HEK293 (cell line): ENCODE data around the gene SMIM30.

Experiments used
- CTCF ChIA-PET: fragments of 350-600 bp; formaldehyde crosslinking; extraction: SDS; loops from one replicate; lab custom pipeline; 2021; ENCODE audit warnings: antibody characterized with exemption; lab: Yijun Ruan, JAX
- POLR2A ChIA-PET: fragments of 300-600 bp; formaldehyde crosslinking; extraction: SDS; loops from one replicate; lab custom pipeline; 2020; ENCODE audit warnings: antibody characterized with exemption, inconsistent platforms; lab: Yijun Ruan, JAX
- H3K27ac ChIP-seq: fragments of 200-500 bp; sonication (Bioruptor generic); 2 replicates; pipeline ENCODE4 v1.5.1; 2014; ENCODE audit warnings: low read depth, low read length, control low read depth, inconsistent platforms; ENCODE audit errors: extremely low read depth
- H3K36me3 ChIP-seq, 2 experiments: fragments of 200-500 bp in 1 of 2; sonication (Bioruptor generic) in 1 of 2; 1 replicate in 1 of 2; 2 replicates in 1 of 2; pipeline ENCODE4 v1.5.1; 2014 to 2017; ENCODE audit warnings: inconsistent platforms in 2 of 2, low read length in 2 of 2; ENCODE audit not compliant: control insufficient read depth in 2 of 2, insufficient read depth in 1 of 2
- H3K4me1 ChIP-seq: fragments of 200-500 bp; sonication (Bioruptor generic); 2 replicates; pipeline ENCODE4 v1.5.1; 2014; ENCODE audit warnings: mild to moderate bottlenecking, low read length, inconsistent platforms; ENCODE audit not compliant: control insufficient read depth, insufficient read depth
- H3K4me3 ChIP-seq: 2 replicates; pipeline ENCODE4 v1.5.1; 2011; ENCODE audit warnings: low read depth, mild to moderate bottlenecking, control low read depth, low read length, moderate library complexity
- H3K9me3 ChIP-seq: fragments of 200-500 bp; sonication (Bioruptor generic); 2 replicates; pipeline ENCODE4 v1.5.1; 2014; ENCODE audit warnings: low read depth, low read length, inconsistent platforms; ENCODE audit not compliant: control insufficient read depth, insufficient read depth
- BCL11B ChIP-seq: fragments of 450-650 bp; formaldehyde crosslinking; IDR thresholded peaks from 2 replicates; pipeline ENCODE4 v1.5.1; 2016; ENCODE audit warnings: low read depth, missing biosample characterization, missing genetic modification characterization
- GLI2 ChIP-seq: fragments of 450-650 bp; formaldehyde crosslinking; IDR thresholded peaks from 2 replicates; pipeline ENCODE4; 2017; ENCODE audit warnings: missing biosample characterization, missing genetic modification characterization, low read depth, borderline replicate concordance
- GLI4 ChIP-seq: fragments of 450-650 bp; formaldehyde crosslinking; IDR thresholded peaks from 2 replicates; pipeline ENCODE4 v1.5.1; 2016; ENCODE audit warnings: missing biosample characterization, missing genetic modification characterization
- GLIS1 ChIP-seq: fragments of 450-650 bp; formaldehyde crosslinking; IDR thresholded peaks from 2 replicates; pipeline ENCODE4 v1.5.1; 2016; ENCODE audit warnings: missing biosample characterization, missing genetic modification characterization
- IKZF3 ChIP-seq: fragments of 450-650 bp; IDR thresholded peaks from 2 replicates; pipeline ENCODE4 v1.5.0; 2018; ENCODE audit warnings: missing biosample characterization, mild to moderate bottlenecking, missing genetic modification characterization, moderate library complexity
- KLF9 ChIP-seq: fragments of 450-650 bp; formaldehyde crosslinking; IDR thresholded peaks from 2 replicates; pipeline ENCODE4 v1.5.1; 2016; ENCODE audit warnings: missing biosample characterization, missing genetic modification characterization, low read depth
- PRDM10 ChIP-seq: fragments of 450-650 bp; formaldehyde crosslinking; IDR thresholded peaks from 2 replicates; pipeline ENCODE4 v1.5.1; 2016; ENCODE audit warnings: missing biosample characterization, missing genetic modification characterization
- PRDM6 ChIP-seq: fragments of 450-650 bp; formaldehyde crosslinking; IDR thresholded peaks from 2 replicates; pipeline ENCODE4 v1.5.1; 2017; ENCODE audit warnings: missing biosample characterization, missing genetic modification characterization
- SALL2 ChIP-seq: fragments of 450-650 bp; formaldehyde crosslinking; IDR thresholded peaks from 2 replicates; pipeline ENCODE4 v1.5.0; 2017; ENCODE audit warnings: missing biosample characterization, mild to moderate bottlenecking, missing genetic modification characterization, borderline replicate concordance
- SCRT1 ChIP-seq: fragments of 450-650 bp; formaldehyde crosslinking; IDR thresholded peaks from 2 replicates; pipeline ENCODE4 v1.5.1; 2016; ENCODE audit warnings: missing biosample characterization, missing genetic modification characterization, borderline replicate concordance
- YY2 ChIP-seq: fragments of 450-650 bp; formaldehyde crosslinking; IDR thresholded peaks from 2 replicates; pipeline ENCODE4 v1.5.1; 2016; ENCODE audit warnings: missing biosample characterization, missing genetic modification characterization
- ZNF112 ChIP-seq: fragments of 450-650 bp; formaldehyde crosslinking; IDR thresholded peaks from 2 replicates; pipeline ENCODE4 v1.5.0; 2017; ENCODE audit warnings: missing biosample characterization, missing genetic modification characterization
- ZNF169 ChIP-seq: fragments of 450-650 bp; formaldehyde crosslinking; IDR thresholded peaks from 2 replicates; pipeline ENCODE4 v1.5.1; 2016; ENCODE audit warnings: missing biosample characterization, missing genetic modification characterization
- ZNF184 ChIP-seq: fragments of 450-650 bp; IDR thresholded peaks from 2 replicates; pipeline ENCODE4 v1.5.1; 2018; ENCODE audit warnings: missing biosample characterization, mild to moderate bottlenecking, missing genetic modification characterization
- ZNF19 ChIP-seq: fragments of 450-650 bp; formaldehyde crosslinking; IDR thresholded peaks from 2 replicates; pipeline ENCODE4; 2016; ENCODE audit warnings: missing biosample characterization, missing genetic modification characterization, low read depth
- ZNF202 ChIP-seq: fragments of 450-650 bp; formaldehyde crosslinking; IDR thresholded peaks from 2 replicates; pipeline ENCODE4 v1.5.1; 2016; ENCODE audit warnings: missing biosample characterization, missing genetic modification characterization, borderline replicate concordance
- ZNF214 ChIP-seq: fragments of 450-650 bp; formaldehyde crosslinking; IDR thresholded peaks from 2 replicates; pipeline ENCODE4 v1.5.1; 2017; ENCODE audit warnings: missing biosample characterization, mild to moderate bottlenecking, missing genetic modification characterization, borderline replicate concordance
- ZNF473 ChIP-seq: fragments of 450-650 bp; formaldehyde crosslinking; IDR thresholded peaks from 2 replicates; pipeline ENCODE4 v1.5.1; 2017; ENCODE audit warnings: missing biosample characterization, missing genetic modification characterization
- ZNF585B ChIP-seq: fragments of 450-650 bp; formaldehyde crosslinking; IDR thresholded peaks from 2 replicates; pipeline ENCODE4 v1.5.1; 2016; ENCODE audit warnings: missing biosample characterization, missing genetic modification characterization
- ZNF639 ChIP-seq: fragments of 450-650 bp; formaldehyde crosslinking; IDR thresholded peaks from 2 replicates; pipeline ENCODE4 v1.5.1; 2016; ENCODE audit warnings: missing biosample characterization, missing genetic modification characterization
- ZNF645 ChIP-seq: fragments of 450-650 bp; formaldehyde crosslinking; IDR thresholded peaks from 2 replicates; pipeline ENCODE4; 2016; ENCODE audit warnings: missing biosample characterization, missing genetic modification characterization
- ZNF707 ChIP-seq: fragments of 450-650 bp; formaldehyde crosslinking; IDR thresholded peaks from 2 replicates; pipeline ENCODE4 v1.5.1; 2016; ENCODE audit warnings: missing biosample characterization, missing genetic modification characterization
- ZNF747 ChIP-seq: fragments of 450-650 bp; formaldehyde crosslinking; IDR thresholded peaks from 2 replicates; pipeline ENCODE4 v1.5.1; 2016; ENCODE audit warnings: missing biosample characterization, missing genetic modification characterization
- ZNF791 ChIP-seq: fragments of 450-650 bp; formaldehyde crosslinking; IDR thresholded peaks from 2 replicates; pipeline ENCODE4 v1.5.1; 2016; ENCODE audit warnings: missing biosample characterization, missing genetic modification characterization

The SMIM30 gene

GRCh38 chr7:113140956-113141355 is 22.6 kb upstream of the SMIM30 start:
- TF ChIP-seq ZNF747 (tag by site-specific recombination) (no peak), ZNF645 (tag by site-specific recombination) (no peak), ZNF639 (tag by site-specific recombination) (no peak), KLF9 (tag by site-specific recombination) (no peak), ZNF473 (tag by site-specific recombination) (no peak), IKZF3 (tag by site-specific recombination) (no peak), ZNF707 (tag by site-specific recombination) (no peak), BCL11B (tag by site-specific recombination) (no peak), GLI4 (tag by site-specific recombination) (no peak), ZNF585B (tag by site-specific recombination) (no peak), ZNF791 (tag by site-specific recombination) (no peak), PRDM6 (tag by site-specific recombination) (no peak), ZNF214 (no peak)
- TF ChIP-seq, all 188 proteins: peak for 0
- CTCF ChIA-PET: no interaction called here
- no peaks in the 10 kb centered on the region for H3K4me1 ChIP-seq
- H3K27ac ChIP-seq: no peak overlapping the region
- POLR2A ChIA-PET: no interaction called here
- H3K36me3 ChIP-seq: no peaks in the 10 kb centered on the region
- no peak overlapping the region for H3K4me3 ChIP-seq
- no peaks in the 10 kb centered on the region for H3K9me3 ChIP-seq

GRCh38 chr7:113137241-113137640 is 18.9 kb upstream of the SMIM30 start:
- Histone ChIP-seq H3K4me1 (no peaks in the 10 kb centered on the region), H3K36me3 (no peaks in the 10 kb centered on the region), H3K27ac (no peak overlapping the region)
- POLR2A ChIA-PET: no interaction called here
- TF ChIP-seq PRDM10 (tag by site-specific recombination) (no peak), ZNF184 (no peak), YY2 (tag by site-specific recombination) (no peak), GLIS1 (no peak), ZNF202 (no peak), GLI2 (tag by site-specific recombination) (no peak), ZNF112 (tag by site-specific recombination) (no peak), ZNF169 (tag by site-specific recombination) (no peak), SCRT1 (tag by site-specific recombination) (no peak), ZNF19 (tag by site-specific recombination) (no peak), ZNF639 (tag by site-specific recombination) (no peak), SALL2 (tag by site-specific recombination) (no peak)
- TF ChIP-seq, all 188 proteins: peak for 0
- CTCF ChIA-PET: no interaction called here
- no peak overlapping the region for H3K4me3 ChIP-seq
- H3K9me3 ChIP-seq: no peaks in the 10 kb centered on the region
